Tibial artery (tissue), 4 donors: ENCODE results near the gene ARSG.
A peak's percentile ranks its signal among the peaks of the same experiment; 100 is the strongest.

Source experiments
- DNase-seq, 2 donors: peaks; one replicate each; pipeline ENCODE4 v3.0.0-alpha.2; 2019
- H3K27ac ChIP-seq, 2 donors: fragments of 200-600 bp; sonication (generic) in 1 of 2; 1 replicate in 1 of 2; 2 replicates in 1 of 2; pipeline ENCODE4 v1.5.1; 2018 to 2019; ENCODE audit warnings: mild to moderate bottlenecking in 1 of 2
- H3K27me3 ChIP-seq, 2 donors: fragments of 200-600 bp; sonication (generic) in 1 of 2; one replicate each; pipeline versions ENCODE4 v1.5.1 to v1.6.0; 2016 to 2019
- H3K36me3 ChIP-seq, 3 donors: fragments of 200-600 bp; sonication (generic) in 2 of 3; one replicate each; pipeline ENCODE4 v1.5.1; 2016 to 2019; ENCODE audit warnings: mild to moderate bottlenecking in 2 of 3
- H3K4me1 ChIP-seq, 4 donors: fragments of 200-600 bp; sonication (generic) in 2 of 4; 1 replicate in 3 of 4; 2 replicates in 1 of 4; pipeline ENCODE4 v1.5.1; 2016 to 2019
- H3K4me3 ChIP-seq, 2 donors: fragments of 200-600 bp; sonication (generic) in 1 of 2; 1 replicate in 1 of 2; 2 replicates in 1 of 2; pipeline ENCODE4 v1.5.1; 2018 to 2019; ENCODE audit warnings: mild to moderate bottlenecking in 2 of 2
- H3K9me3 ChIP-seq, 3 donors: fragments of 200-600 bp; sonication (generic) in 1 of 3; one replicate each; pipeline ENCODE4 v1.5.1; 2016 to 2019
- intact Hi-C: fragments of 100-400 bp; cut with DNase I; formaldehyde crosslinking; loops from one replicate; pipeline ENCODE4 v1.15.0; 2023; ENCODE audit warnings: low total_unique reads
- TF ChIP-seq, protein P1 (sequence below), 2 experiments: fragments of 200-600 bp in 1 of 2; fragments of 450-650 bp in 1 of 2; IDR thresholded peaks; one replicate each; pipeline ENCODE4 v1.5.1; 2017 to 2019; ENCODE audit warnings: antibody characterized with exemption in 2 of 2, mild to moderate bottlenecking in 1 of 2, moderate library complexity in 1 of 2

The ARSG gene

DNA sequence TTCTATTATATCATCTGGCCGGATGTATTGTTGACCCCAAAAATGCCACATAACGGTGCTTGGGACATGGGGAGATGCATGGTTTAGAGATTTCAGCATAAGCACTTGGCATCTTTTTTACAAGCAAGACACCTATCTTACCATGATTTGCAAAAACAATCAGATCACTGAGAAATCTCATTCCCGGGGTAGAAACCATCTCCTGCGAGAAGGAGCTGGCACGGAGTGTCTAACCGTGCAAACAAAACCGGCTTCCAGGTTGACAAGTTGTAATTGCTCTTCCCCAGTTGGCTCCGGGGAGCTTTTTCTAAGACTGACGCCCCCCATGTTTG is 1.4 kb upstream of the ARSG start:
- Histone ChIP-seq H3K9me3 (no peaks in the 10 kb centered on the region), H3K27me3 (peaks cover 0 to 42% of the 10 kb centered on the region in 2 donors), H3K4me3 (peak overlapping the region; percentile 47 to 66), H3K36me3 (no peaks in the 10 kb centered on the region), H3K27ac (no peak overlapping the region), H3K4me1 (peaks cover 0 to 28% (median 22%) of the 10 kb centered on the region in 4 donors)
- DNase-seq = no peak
- TF ChIP-seq, protein P1, sequence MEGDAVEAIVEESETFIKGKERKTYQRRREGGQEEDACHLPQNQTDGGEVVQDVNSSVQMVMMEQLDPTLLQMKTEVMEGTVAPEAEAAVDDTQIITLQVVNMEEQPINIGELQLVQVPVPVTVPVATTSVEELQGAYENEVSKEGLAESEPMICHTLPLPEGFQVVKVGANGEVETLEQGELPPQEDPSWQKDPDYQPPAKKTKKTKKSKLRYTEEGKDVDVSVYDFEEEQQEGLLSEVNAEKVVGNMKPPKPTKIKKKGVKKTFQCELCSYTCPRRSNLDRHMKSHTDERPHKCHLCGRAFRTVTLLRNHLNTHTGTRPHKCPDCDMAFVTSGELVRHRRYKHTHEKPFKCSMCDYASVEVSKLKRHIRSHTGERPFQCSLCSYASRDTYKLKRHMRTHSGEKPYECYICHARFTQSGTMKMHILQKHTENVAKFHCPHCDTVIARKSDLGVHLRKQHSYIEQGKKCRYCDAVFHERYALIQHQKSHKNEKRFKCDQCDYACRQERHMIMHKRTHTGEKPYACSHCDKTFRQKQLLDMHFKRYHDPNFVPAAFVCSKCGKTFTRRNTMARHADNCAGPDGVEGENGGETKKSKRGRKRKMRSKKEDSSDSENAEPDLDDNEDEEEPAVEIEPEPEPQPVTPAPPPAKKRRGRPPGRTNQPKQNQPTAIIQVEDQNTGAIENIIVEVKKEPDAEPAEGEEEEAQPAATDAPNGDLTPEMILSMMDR (IDR thresholded peaks at IDR 0.05) = no peak
- intact Hi-C loops = no loop called here

DNA sequence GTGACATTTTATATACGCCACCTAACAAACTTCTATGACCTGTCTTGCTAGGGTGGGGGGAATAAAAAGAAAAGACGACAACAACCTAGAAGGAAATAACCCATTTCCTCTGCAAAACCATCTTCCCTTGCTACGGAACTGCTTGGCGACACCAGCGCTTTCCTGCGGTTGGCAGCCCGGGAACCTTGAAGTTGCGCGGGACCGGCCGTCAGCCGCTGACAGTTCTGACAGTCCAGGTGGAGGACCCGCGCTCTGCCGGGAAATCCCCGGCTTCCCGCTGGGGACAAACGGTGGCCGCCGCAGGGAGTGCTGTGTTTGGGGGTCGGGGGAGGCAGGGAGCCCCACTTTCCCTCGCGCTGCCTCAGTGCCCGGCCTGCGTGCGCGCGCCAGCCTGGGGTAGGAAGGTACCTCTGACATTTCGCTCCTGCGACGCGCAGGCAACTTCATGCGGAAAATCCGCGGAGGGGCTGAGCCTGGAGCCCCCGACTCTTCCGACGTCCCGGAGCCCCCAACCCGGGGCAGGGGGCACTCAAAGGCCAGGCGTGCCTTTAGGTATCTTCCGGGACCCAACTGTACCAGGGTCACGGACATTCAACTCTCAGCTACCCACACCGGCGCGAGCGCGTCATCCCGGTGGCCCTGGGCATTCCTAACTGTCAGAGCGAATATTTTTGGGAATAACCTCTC is 884 bp upstream of the ARSG start:
- DNase-seq = no peak
- Histone ChIP-seq H3K27ac (no peak overlapping the region), H3K4me3 (peak overlapping the region; percentile 47 to 66), H3K9me3 (no peaks in the 10 kb centered on the region), H3K36me3 (no peaks in the 10 kb centered on the region), H3K27me3 (peaks cover 0 to 42% of the 10 kb centered on the region in 2 donors), H3K4me1 (peaks cover 0 to 28% (median 22%) of the 10 kb centered on the region in 4 donors)
- TF ChIP-seq, protein P1 (IDR thresholded peaks at IDR 0.05) = no peak
- intact Hi-C loops = no loop called here

DNA sequence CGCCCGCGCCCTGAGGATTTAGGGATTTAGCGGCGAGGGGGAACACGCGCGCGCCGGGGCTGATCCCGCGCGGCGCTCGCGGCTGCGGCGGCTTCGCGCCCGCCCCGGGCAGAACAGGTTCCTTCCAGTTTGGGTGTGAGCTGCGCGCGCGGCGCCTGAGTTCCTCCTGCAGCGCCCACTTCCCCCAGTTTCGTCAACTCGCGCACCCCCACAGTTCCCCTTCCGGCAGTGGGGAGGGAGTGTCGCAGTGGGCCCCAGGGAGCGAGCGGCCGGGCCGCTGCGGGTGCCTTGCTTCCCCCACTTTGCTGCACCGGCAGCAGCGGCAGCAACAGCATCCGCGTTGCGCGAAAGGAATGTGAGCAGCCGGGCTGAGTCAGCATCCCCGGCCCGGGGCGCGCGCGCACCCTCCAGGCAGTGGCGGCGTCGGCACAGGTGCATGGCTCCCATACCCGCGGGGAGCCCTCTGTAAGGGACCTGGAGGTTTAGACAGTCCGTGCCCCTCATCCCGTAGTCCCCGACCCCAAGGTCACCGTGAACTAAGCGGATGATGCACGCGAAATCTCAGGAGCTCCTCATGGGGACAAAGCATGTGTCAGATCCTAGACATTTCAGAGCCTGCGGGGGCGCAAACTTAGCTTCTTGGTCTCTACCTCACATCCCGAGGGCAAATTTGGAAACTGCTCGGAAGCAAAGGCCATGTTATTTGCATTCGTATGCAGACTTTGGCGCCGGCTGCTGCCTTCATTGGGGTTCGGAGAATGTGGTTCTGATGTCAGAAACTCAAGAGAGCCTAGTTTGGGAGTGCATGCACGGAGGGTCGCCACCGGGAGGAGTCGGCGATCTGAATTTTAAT is 767 bp downstream of the ARSG start:
- peaks cover 0 to 47% of the 10 kb centered on the region in 2 donors for H3K27me3 ChIP-seq
- TF ChIP-seq, protein P1 (IDR thresholded peaks at IDR 0.05) = no peak
- intact Hi-C loops = no loop called here
- no peaks in the 10 kb centered on the region for H3K36me3 ChIP-seq
- peaks cover 0 to 28% (median 22%) of the 10 kb centered on the region in 4 donors for H3K4me1 ChIP-seq
- peak; percentile 72 to 84 for DNase-seq
- H3K9me3 ChIP-seq = no peaks in the 10 kb centered on the region
- peak overlapping the region; percentile 47 to 66 for H3K4me3 ChIP-seq
- H3K27ac ChIP-seq = peak overlapping the region in 1 of 2 donors; percentile 40

DNA sequence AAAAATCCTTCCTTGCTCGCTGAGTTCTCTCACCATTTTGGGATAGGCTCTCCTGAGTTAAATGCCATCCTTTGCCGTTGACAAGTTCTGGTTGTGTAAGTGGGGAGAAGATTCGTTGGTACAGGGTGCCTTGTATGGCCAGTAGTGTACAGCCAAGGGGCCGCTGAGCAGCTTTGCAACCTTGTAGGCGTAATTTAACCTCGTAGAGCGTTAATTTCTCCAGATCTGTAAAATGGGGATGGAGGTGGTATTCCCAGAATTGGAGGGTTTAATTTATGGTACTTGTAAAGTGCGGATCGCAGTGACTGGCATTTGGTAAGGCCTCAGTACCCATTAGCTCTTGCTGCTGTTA is 1.4 kb downstream of the ARSG start:
- intact Hi-C loops = no loop called here
- Histone ChIP-seq H3K9me3 (no peaks in the 10 kb centered on the region), H3K36me3 (no peaks in the 10 kb centered on the region), H3K4me3 (peak overlapping the region in 1 of 2 donors; percentile 66), H3K27ac (no peak overlapping the region), H3K27me3 (peaks cover 0 to 47% of the 10 kb centered on the region in 2 donors), H3K4me1 (peaks cover 0 to 28% (median 22%) of the 10 kb centered on the region in 4 donors)
- no peak for DNase-seq
- TF ChIP-seq, protein P1 (IDR thresholded peaks at IDR 0.05) = no peak

DNA sequence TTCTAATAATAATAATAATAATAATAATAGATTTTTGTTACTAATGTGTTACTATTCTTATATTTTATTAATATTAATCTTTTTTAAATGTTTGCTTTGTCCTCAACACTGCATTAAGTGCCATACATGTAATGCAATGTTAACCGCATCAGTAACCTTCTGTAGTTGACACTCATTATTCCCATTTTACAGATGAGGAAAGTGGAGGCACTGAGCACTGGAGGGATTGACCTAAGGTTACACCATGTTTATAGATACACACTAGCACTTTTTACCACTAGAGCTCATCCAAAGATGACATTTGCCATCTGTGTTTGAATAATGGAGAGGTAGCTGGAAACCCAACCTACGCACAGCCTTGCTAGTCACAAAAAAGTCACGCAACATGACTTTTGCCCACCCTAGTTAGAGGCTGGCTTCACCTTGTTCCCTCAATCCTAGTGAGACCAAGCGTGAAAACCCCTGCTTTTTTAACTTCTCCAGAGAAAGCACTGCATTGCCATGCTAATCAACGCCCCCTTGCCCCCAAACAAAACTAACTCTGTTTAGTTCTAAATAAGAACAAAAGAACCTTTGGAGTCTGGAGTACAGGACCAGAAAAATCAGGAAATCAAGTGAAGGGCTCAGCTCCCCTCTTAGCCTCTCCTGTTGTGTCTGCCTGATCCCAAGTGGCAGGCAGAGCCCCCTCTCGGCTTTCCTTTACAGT is 2.3 kb downstream of the ARSG start:
- no peaks in the 10 kb centered on the region for H3K9me3 ChIP-seq
- peaks cover 0 to 28% (median 22%) of the 10 kb centered on the region in 4 donors for H3K4me1 ChIP-seq
- intact Hi-C loops = no loop called here
- DNase-seq = no peak
- no peaks in the 10 kb centered on the region for H3K36me3 ChIP-seq
- peaks cover 0 to 47% of the 10 kb centered on the region in 2 donors for H3K27me3 ChIP-seq
- no peak overlapping the region for H3K27ac ChIP-seq
- TF ChIP-seq, protein P1 (IDR thresholded peaks at IDR 0.05) = no peak
- H3K4me3 ChIP-seq = no peak overlapping the region
